Tibial nerve (tissue), 4 donors: ENCODE measurements around the gene OPHN1. TPM values are rescaled to one million over a fixed set of nuclear protein-coding genes. Genes with fewer than 3 reads are reported as not detected.

ENCODE experiments used
- DNase-seq, 2 donors: peaks; one replicate each; pipeline ENCODE4 v3.0.0-alpha.2; 2019; ENCODE audit warnings: low spot score in 2 of 2
- H3K27ac ChIP-seq, 4 donors: fragments of 200-600 bp; sonication (generic) in 3 of 4; one replicate each; pipeline ENCODE4 v1.5.1; 2017 to 2019; ENCODE audit warnings: mild to moderate bottlenecking in 1 of 4
- H3K27me3 ChIP-seq, 2 donors: fragments of 200-600 bp; sonication (generic) in 1 of 2; one replicate each; pipeline versions ENCODE4 v1.5.1 to v1.6.0; 2017 to 2019
- H3K36me3 ChIP-seq, 3 donors: fragments of 200-600 bp; sonication (generic); one replicate each; pipeline ENCODE4 v1.5.1; 2018 to 2019
- H3K4me1 ChIP-seq, 4 donors: fragments of 200-600 bp; sonication (generic) in 3 of 4; one replicate each; pipeline ENCODE4 v1.5.1; 2017 to 2019
- H3K4me3 ChIP-seq, 4 donors: fragments of 200-600 bp; sonication (generic) in 3 of 4; one replicate each; pipeline ENCODE4 v1.5.1; 2017 to 2019; ENCODE audit warnings: mild to moderate bottlenecking in 1 of 4, moderate library complexity in 1 of 4
- H3K9me3 ChIP-seq, 4 donors: fragments of 200-600 bp; sonication (generic) in 3 of 4; one replicate each; pipeline ENCODE4 v1.5.1; 2017 to 2019
- EP300 ChIP-seq, 2 donors: sonication (generic); formaldehyde crosslinking; IDR thresholded peaks; one replicate each; pipeline ENCODE4 v1.6.1; 2017; ENCODE audit warnings: antibody characterized with exemption in 2 of 2, mild to moderate bottlenecking in 1 of 2
- POLR2A ChIP-seq, 2 donors: fragments of 450-650 bp; IDR thresholded peaks; one replicate each; pipeline ENCODE4 v1.6.1; 2017; ENCODE audit warnings: antibody characterized with exemption in 2 of 2, mild to moderate bottlenecking in 2 of 2, moderate library complexity in 2 of 2
- WGBS, 2 donors: methylation state at CpG; one replicate each; pipeline ENCODE4 v1.1.5; 2018; 5-methylcytosine and 5-hydroxymethylcytosine counted together
- total RNA-seq, 4 donors: library from RNA; depleted of rRNA; stranded (reverse); fragments of >200 nt; gene quantifications; one replicate each; pipeline ENCODE4 v1.1.0, GENCODE V29; 2016
- TF ChIP-seq, protein P1 (sequence below), 5 experiments: fragments of 200-600 bp in 3 of 5; fragments of 450-650 bp in 2 of 5; sonication (generic) in 3 of 5; IDR thresholded peaks; one replicate each; pipeline ENCODE4 v1.5.1; 2016 to 2019; ENCODE audit warnings: antibody characterized with exemption in 5 of 5, mild to moderate bottlenecking in 3 of 5, moderate library complexity in 2 of 5

Gene OPHN1
- total RNA-seq, 4 donors from 2014 or later: 13.2 to 27.1 (median 20.5) TPM

DNA sequence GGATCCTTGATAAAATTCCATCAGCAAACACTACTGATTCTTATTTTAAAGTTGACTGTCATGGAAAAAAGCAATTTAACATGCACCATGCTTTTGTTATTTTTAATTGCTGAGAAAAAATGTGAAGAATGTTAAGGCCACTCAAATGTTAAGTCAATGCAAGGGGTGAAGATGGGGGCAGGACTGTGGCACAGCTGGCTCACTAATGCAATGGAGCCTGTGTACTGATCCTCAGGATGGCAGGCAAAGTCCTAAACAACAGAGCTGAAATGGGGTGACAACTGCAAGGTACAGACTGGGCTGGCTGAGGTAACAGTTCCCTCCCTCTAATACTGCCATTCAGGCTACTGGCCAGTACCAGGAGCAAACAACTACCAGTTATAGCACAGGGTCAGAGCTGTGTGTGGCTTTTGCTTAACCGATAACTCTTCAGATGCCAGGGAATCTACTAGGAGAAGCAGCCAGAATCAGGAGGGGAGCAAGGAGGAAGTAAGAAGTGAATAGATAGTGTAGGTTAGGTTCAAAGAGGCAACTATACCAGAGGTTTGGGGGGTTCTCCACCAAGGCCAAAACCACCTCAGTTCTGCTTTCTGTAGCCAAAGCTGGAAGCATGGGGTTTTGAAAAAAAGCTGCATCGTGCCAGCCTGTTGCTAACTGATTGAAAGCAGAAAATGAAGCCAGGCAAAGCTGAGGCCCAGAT lies 372.6 kb downstream of the OPHN1 start:
- H3K27ac ChIP-seq: no peak overlapping the region
- no peak overlapping the region for H3K4me3 ChIP-seq
- no peak for DNase-seq
- peaks cover 0 to 10% (median 0%) of the 10 kb centered on the region in 3 donors for H3K36me3 ChIP-seq
- H3K9me3 ChIP-seq: no peaks in the 10 kb centered on the region
- TF ChIP-seq POLR2A (IDR thresholded peaks at IDR 0.05) (no peak), EP300 (IDR thresholded peaks at IDR 0.05) (no peak)
- TF ChIP-seq, protein P1, sequence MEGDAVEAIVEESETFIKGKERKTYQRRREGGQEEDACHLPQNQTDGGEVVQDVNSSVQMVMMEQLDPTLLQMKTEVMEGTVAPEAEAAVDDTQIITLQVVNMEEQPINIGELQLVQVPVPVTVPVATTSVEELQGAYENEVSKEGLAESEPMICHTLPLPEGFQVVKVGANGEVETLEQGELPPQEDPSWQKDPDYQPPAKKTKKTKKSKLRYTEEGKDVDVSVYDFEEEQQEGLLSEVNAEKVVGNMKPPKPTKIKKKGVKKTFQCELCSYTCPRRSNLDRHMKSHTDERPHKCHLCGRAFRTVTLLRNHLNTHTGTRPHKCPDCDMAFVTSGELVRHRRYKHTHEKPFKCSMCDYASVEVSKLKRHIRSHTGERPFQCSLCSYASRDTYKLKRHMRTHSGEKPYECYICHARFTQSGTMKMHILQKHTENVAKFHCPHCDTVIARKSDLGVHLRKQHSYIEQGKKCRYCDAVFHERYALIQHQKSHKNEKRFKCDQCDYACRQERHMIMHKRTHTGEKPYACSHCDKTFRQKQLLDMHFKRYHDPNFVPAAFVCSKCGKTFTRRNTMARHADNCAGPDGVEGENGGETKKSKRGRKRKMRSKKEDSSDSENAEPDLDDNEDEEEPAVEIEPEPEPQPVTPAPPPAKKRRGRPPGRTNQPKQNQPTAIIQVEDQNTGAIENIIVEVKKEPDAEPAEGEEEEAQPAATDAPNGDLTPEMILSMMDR (IDR thresholded peaks at IDR 0.05): no peak
- H3K27me3 ChIP-seq: no peaks in the 10 kb centered on the region
- peaks cover 0 to 7% (median 0%) of the 10 kb centered on the region in 4 donors for H3K4me1 ChIP-seq
- WGBS, 2 donors: 28 to 60% methylated on average over 2 of the region's 2 CpGs

DNA sequence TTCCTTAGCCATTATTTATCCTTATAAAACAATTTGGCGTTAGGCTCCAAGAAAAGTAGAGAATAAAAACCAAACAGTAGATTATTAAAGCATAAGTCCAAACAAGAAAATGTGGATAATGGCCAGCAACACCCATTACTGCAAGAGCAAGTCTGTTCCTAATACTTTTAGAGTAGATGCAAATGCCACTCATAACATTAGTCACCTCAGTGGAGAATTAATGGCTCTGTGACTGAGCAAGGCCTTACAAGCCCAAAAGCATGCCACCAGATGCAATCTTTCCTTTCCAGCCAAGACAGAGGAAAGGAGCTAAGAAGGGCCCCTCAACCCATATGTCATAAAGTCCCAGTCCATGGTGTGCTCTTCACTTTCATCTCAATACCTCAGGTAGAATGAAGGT lies 373.8 kb downstream of the OPHN1 start:
- Histone ChIP-seq H3K9me3 (no peaks in the 10 kb centered on the region), H3K4me1 (peaks cover 0 to 7% (median 0%) of the 10 kb centered on the region in 4 donors), H3K36me3 (peaks cover 0 to 10% (median 0%) of the 10 kb centered on the region in 3 donors), H3K4me3 (no peak overlapping the region), H3K27ac (no peak overlapping the region), H3K27me3 (no peaks in the 10 kb centered on the region)
- 89 to 90% methylated on average over 1 of the region's 1 CpG for WGBS, 2 donors
- DNase-seq: no peak
- TF ChIP-seq POLR2A (IDR thresholded peaks at IDR 0.05) (no peak), EP300 (IDR thresholded peaks at IDR 0.05) (no peak)
- TF ChIP-seq, protein P1 (IDR thresholded peaks at IDR 0.05): no peak

DNA sequence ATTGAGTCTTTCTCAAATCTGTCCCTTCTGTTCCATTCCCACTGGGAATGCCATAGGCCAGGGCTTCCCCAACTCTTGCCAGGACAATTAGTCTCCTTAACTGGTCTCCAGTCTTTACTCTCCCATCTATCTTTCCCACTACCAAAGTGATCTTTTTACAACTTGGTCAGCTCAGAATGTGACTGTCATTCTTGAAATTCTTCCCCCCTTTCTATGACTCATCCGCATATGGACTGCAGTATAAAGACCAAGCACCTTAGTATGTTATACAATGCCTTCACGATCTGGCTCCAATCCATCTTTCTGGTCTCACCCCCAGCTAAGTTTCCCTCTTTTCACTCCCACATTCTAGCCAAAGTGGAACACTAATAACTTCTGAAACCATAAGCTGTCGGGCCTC lies 383.8 kb downstream of the OPHN1 start:
- TF ChIP-seq, protein P1 (IDR thresholded peaks at IDR 0.05): no peak
- TF ChIP-seq POLR2A (IDR thresholded peaks at IDR 0.05): no peak
- no peak for TF ChIP-seq EP300 (IDR thresholded peaks at IDR 0.05)
- 84 to 100% methylated on average over 3 of the region's 3 CpGs for WGBS, 2 donors

DNA sequence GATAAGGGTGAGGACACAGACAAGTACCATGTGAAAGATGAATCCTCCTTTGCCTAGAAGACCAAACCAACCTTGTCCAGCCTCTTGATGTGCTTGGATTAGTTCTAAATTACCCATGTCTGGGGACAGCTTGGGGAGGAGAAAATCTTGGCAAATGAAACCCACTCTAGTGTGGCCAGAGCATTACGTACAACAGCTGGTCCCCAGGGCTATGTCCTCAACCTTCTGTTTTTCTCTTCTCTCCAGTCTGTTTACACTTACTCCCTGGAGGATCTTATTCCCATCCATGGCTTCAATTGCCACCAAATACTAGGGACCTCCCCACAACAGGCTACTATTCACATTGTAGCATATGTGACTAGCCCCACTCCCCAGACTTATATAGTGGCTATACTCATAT lies 384.5 kb downstream of the OPHN1 start:
- no peak for TF ChIP-seq EP300 (IDR thresholded peaks at IDR 0.05)
- TF ChIP-seq POLR2A (IDR thresholded peaks at IDR 0.05): no peak
- TF ChIP-seq, protein P1 (IDR thresholded peaks at IDR 0.05): no peak
- H3K4me3 ChIP-seq: no peak overlapping the region
- no peaks in the 10 kb centered on the region for H3K9me3 ChIP-seq
- H3K36me3 ChIP-seq: peaks cover 0 to 56% (median 0%) of the 10 kb centered on the region in 3 donors
- H3K27ac ChIP-seq: no peak overlapping the region
- no peaks in the 10 kb centered on the region for H3K27me3 ChIP-seq
- H3K4me1 ChIP-seq: no peaks in the 10 kb centered on the region
- WGBS, 2 donors: 55 to 82% methylated on average over 1 of the region's 1 CpG
- no peak for DNase-seq

More for the DNA sequence above, 383.8 kb downstream of the OPHN1 start:
- Histone ChIP-seq H3K4me1 (no peaks in the 10 kb centered on the region), H3K4me3 (no peak overlapping the region), H3K36me3 (peaks cover 0 to 52% (median 0%) of the 10 kb centered on the region in 3 donors), H3K27ac (no peak overlapping the region), H3K9me3 (no peaks in the 10 kb centered on the region), H3K27me3 (no peaks in the 10 kb centered on the region)
- DNase-seq: no peak

DNA sequence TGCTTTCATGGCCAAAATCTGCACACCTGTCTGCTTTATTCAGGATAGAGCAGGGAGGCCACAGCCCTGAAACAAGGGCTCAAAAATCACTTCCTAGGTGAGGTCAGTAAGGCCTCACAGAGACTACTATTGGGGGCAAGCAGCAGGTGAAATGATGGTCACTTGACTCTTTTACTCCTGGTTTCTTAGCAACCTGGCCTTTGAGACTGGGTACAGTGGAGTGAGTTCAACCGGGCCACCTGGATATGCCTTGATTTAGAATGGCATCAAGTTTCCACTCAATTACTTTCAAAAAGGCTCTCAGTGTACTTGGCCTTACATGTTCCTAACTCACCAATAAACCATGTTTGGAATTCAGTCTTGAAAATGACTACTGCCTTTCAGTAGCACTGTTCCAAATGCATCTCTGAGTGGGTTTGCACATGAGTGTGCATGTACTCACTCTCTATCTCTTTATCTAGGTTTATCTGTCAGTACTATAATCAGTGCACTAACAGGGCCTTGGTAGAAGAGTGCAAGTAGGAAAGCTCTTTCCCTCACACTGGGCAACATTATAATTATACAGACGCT lies 388.2 kb downstream of the OPHN1 start:
- H3K9me3 ChIP-seq: no peaks in the 10 kb centered on the region
- TF ChIP-seq, protein P1 (IDR thresholded peaks at IDR 0.05): no peak
- TF ChIP-seq EP300 (IDR thresholded peaks at IDR 0.05): no peak
- no peak for TF ChIP-seq POLR2A (IDR thresholded peaks at IDR 0.05)
- 69 to 79% methylated on average over 2 of the region's 2 CpGs for WGBS, 2 donors
- H3K36me3 ChIP-seq: peaks cover 0 to 43% (median 0%) of the 10 kb centered on the region in 3 donors
- DNase-seq: no peak
- no peak overlapping the region for H3K27ac ChIP-seq
- no peak overlapping the region for H3K4me3 ChIP-seq
- no peaks in the 10 kb centered on the region for H3K27me3 ChIP-seq
- no peaks in the 10 kb centered on the region for H3K4me1 ChIP-seq
